ENCODE data around the gene PRRT1.
A peak's percentile ranks its signal among the peaks of the same experiment; 100 is the strongest.

The PRRT1 gene

DNA sequence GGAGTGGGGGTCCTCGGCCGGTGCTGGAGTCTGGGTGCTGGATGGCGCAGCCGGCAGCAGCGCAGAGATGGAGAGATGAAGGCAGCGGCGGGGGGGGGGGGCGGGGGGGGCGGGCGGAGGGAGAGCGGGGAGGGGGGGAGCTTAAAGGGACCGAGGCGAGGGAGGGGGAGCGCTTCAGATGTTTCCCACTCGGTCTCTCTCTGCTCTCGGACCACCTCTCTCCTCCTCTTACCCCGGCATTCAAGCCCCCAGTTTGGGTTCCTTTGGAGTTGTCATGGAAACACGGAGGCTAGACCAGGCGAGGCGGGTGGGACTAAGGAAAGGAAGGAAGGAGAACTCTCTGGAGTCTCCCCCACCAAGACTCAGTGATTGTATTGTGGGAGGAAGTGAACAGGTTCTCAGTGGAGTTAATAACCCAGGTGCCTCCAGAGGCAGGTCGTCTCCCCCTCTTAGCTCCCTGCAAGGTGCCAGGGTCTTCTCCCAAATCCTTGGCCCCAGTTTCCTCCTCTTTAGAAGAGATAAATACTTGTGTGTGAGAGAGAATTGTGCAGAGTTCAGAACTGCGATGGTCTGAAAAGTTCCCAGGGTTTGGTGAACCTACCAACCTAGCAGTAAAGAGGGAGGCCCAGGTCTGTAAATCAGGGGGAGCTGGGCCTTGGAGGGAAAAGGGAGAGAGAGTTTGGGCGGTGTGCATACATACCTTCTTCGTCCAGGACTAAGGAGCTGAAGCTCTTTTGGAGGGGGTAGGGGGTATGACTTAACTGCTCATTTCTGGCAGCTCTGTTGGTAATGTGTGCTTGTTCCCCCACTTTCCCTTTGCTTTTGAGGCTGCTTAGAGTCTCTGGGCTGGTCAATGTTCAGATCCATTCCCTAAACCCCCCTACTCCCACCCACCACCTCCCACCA is at the start of gene PRRT1:
Gene PRRT1, minus strand, starts transcription at position 77 of the 906 bp plus-strand sequence. CDS start 112 bp downstream, outside the sequence.
- H3K9me3 ChIP-seq (ENCODE audit: insufficient read depth, low read depth, low read length): no peaks in the 10 kb centered on the region
- H2AFZ ChIP-seq (ENCODE audit: low read length): no peak within 1 kb of the TSS
- TF ChIP-seq, protein P1, sequence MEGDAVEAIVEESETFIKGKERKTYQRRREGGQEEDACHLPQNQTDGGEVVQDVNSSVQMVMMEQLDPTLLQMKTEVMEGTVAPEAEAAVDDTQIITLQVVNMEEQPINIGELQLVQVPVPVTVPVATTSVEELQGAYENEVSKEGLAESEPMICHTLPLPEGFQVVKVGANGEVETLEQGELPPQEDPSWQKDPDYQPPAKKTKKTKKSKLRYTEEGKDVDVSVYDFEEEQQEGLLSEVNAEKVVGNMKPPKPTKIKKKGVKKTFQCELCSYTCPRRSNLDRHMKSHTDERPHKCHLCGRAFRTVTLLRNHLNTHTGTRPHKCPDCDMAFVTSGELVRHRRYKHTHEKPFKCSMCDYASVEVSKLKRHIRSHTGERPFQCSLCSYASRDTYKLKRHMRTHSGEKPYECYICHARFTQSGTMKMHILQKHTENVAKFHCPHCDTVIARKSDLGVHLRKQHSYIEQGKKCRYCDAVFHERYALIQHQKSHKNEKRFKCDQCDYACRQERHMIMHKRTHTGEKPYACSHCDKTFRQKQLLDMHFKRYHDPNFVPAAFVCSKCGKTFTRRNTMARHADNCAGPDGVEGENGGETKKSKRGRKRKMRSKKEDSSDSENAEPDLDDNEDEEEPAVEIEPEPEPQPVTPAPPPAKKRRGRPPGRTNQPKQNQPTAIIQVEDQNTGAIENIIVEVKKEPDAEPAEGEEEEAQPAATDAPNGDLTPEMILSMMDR (conservative IDR thresholded peaks at IDR 0.05; ENCODE audit: low read length): no peak
- TF ChIP-seq EZH2phosphoT487 (IDR thresholded peaks at IDR 0.05; ENCODE audit: borderline replicate concordance): no peak
- no peaks in the 10 kb centered on the region for H4K20me1 ChIP-seq (ENCODE audit: insufficient read depth, low read length, poor library complexity, severe bottlenecking)
- H3K9ac ChIP-seq (ENCODE audit: low read depth, low read length, poor library complexity, severe bottlenecking): peak within 1 kb of the TSS; percentile 9
- H3K79me2 ChIP-seq (ENCODE audit: insufficient read depth, low read length): peaks cover 17% of the 10 kb centered on the region
- no peaks in the 10 kb centered on the region for H3K9me2 ChIP-seq (replicated peaks; ENCODE audit: low read depth, low read length)
- no peaks in the 10 kb centered on the region for H3K36me3 ChIP-seq (ENCODE audit: insufficient read depth, low read length)
- no peak within 1 kb of the TSS for H3K4me2 ChIP-seq (ENCODE audit: low read depth, low read length, poor library complexity, severe bottlenecking)
- H3K27me3 ChIP-seq (ENCODE audit: insufficient read depth, low read length, poor library complexity, severe bottlenecking): no peaks in the 10 kb centered on the region
- H3K4me3 ChIP-seq (ENCODE audit: low read length, poor library complexity, severe bottlenecking): no peak within 1 kb of the TSS
- H3F3A ChIP-seq (ENCODE audit: low read depth): no peaks in the 10 kb centered on the region
- H3K4me1 ChIP-seq (ENCODE audit: insufficient read depth, low read length, poor library complexity, severe bottlenecking): peaks cover 21% of the 10 kb centered on the region

DNA sequence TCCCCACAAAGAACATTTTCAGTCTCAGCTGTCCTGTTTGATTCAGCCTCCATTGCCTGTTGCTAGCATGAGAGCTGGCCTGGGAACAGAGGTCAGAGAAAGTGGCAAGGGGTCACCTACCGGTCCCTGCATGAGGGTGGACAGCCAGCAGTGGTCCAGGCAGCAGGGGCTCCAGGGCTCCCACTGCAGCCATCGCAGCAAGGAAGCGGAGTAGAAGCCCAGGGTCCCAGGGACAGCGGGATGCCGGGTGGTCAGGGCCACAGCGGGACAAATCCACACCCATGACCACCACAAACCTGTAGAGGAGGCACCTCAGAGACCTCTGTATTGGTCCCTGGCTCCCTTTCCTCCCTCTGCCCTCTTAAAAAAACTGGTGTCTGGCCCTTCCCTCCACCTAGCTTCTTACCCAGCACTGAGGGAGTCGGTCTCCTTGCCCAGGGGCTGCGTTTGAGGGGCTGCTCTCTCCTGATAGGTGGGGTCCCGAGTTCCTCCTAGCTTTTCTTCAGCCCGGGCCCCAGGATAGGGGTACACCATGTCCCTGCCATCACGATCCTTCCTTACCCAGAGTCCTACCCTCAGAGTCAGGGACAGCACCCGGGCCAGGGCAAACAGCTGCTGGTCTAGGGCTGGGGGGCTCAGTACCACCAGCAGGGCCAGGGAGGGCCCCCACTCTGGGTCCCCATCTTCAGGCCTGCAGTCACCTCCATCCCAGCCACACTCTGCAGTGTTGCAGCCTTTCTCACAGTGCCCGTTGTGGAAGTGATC is 49.2 kb upstream of the PRRT1 start:
- Histone ChIP-seq H3K79me2 (ENCODE audit: insufficient read depth, low read length) (peaks cover 10% of the 10 kb centered on the region; the same call in 1 of the 2 replicates), H3F3A (ENCODE audit: low read depth) (no peaks in the 10 kb centered on the region), H3K9me2 (replicated peaks; ENCODE audit: low read depth, low read length) (no peaks in the 10 kb centered on the region), H3K4me2 (ENCODE audit: low read depth, low read length, poor library complexity, severe bottlenecking) (no peak overlapping the region), H3K4me3 (ENCODE audit: low read length, poor library complexity, severe bottlenecking) (no peak overlapping the region), H4K20me1 (ENCODE audit: insufficient read depth, low read length, poor library complexity, severe bottlenecking) (no peaks in the 10 kb centered on the region), H3K4me1 (ENCODE audit: insufficient read depth, low read length, poor library complexity, severe bottlenecking) (peaks cover 7% of the 10 kb centered on the region), H3K27me3 (ENCODE audit: insufficient read depth, low read length, poor library complexity, severe bottlenecking) (no peaks in the 10 kb centered on the region), H2AFZ (ENCODE audit: low read length) (no peak overlapping the region), H3K9me3 (ENCODE audit: insufficient read depth, low read depth, low read length) (no peaks in the 10 kb centered on the region), H3K9ac (ENCODE audit: low read depth, low read length, poor library complexity, severe bottlenecking) (no peak overlapping the region), H3K36me3 (ENCODE audit: insufficient read depth, low read length) (no peaks in the 10 kb centered on the region)
- TF ChIP-seq, protein P1 (conservative IDR thresholded peaks at IDR 0.05; ENCODE audit: low read length): no peak
- TF ChIP-seq EZH2phosphoT487 (IDR thresholded peaks at IDR 0.05; ENCODE audit: borderline replicate concordance): no peak

DNA sequence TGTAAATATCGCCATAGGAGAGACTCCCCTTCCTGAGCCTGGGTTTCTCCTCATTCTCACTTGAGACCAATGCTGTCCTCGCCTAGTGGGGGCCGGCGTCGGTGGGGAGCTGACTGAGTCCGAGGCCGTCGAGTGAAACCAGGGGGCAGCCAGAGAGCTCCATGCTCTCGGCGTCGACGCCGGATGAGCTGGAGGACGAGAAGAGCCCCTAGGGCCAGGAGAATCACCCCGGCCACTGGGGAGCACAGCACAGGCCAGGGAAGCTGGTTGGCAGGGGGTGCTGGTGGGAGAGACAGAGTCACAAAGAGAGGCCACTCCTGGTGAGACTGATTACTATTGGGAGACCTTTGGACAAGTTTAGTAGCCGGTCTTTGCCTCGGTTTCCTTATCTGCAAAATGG is 47.1 kb upstream of the PRRT1 start:
- TF ChIP-seq, protein P1 (conservative IDR thresholded peaks at IDR 0.05; ENCODE audit: low read length): no peak
- no peak for TF ChIP-seq EZH2phosphoT487 (IDR thresholded peaks at IDR 0.05; ENCODE audit: borderline replicate concordance)
- Histone ChIP-seq H3K4me2 (ENCODE audit: low read depth, low read length, poor library complexity, severe bottlenecking) (no peak overlapping the region), H3K27me3 (ENCODE audit: insufficient read depth, low read length, poor library complexity, severe bottlenecking) (no peaks in the 10 kb centered on the region), H3K9me2 (replicated peaks; ENCODE audit: low read depth, low read length) (no peaks in the 10 kb centered on the region), H3K4me1 (ENCODE audit: insufficient read depth, low read length, poor library complexity, severe bottlenecking) (peaks cover 22% of the 10 kb centered on the region), H2AFZ (ENCODE audit: low read length) (no peak overlapping the region), H3K9ac (ENCODE audit: low read depth, low read length, poor library complexity, severe bottlenecking) (no peak overlapping the region), H3K9me3 (ENCODE audit: insufficient read depth, low read depth, low read length) (no peaks in the 10 kb centered on the region), H4K20me1 (ENCODE audit: insufficient read depth, low read length, poor library complexity, severe bottlenecking) (no peaks in the 10 kb centered on the region), H3K79me2 (ENCODE audit: insufficient read depth, low read length) (peaks cover 20% of the 10 kb centered on the region; the same call in 1 of the 2 replicates), H3F3A (ENCODE audit: low read depth) (no peaks in the 10 kb centered on the region), H3K36me3 (ENCODE audit: insufficient read depth, low read length) (no peaks in the 10 kb centered on the region), H3K4me3 (ENCODE audit: low read length, poor library complexity, severe bottlenecking) (no peak overlapping the region)
